LNCaP clone FGC (cell line): ENCODE results near the gene OR8B12.

Source experiments
- DNase-seq: peaks from one replicate; pipeline ENCODE4 v3.0.0-alpha.2; 2011; ENCODE audit warnings: low read depth
- H3K4me3 ChIP-seq: 2 replicates; pipeline ENCODE4 v1.5.1; 2011; ENCODE audit warnings: mild to moderate bottlenecking, low read depth, low read length, control low read depth
- TF ChIP-seq, protein P1 (sequence below): IDR thresholded peaks from 2 replicates; pipeline ENCODE4 v1.5.1; 2012; ENCODE audit warnings: mild to moderate bottlenecking; ENCODE audit not compliant: control insufficient read depth, insufficient read depth; ENCODE audit errors: extremely low read depth

Gene OR8B12

DNA sequence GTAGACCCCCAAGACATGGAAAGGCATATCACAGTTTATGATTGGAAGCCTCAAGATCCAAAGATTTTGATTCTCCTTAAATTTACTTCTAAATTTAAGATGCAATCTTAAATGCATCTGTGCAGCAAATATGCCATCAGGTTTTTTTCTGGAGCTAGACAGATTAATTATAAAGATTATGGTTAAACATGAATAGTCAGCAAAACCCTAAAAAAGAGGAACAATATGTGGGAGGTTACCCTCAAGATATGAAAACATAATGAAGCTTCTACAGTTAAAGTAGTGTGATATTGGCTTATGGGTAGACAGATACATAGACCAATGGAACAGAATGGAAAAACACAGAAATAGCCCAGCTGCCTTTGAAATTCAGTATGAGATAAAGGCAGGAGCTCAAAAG, 31.7 kb downstream of the OR8B12 start:
- TF ChIP-seq, protein P1, sequence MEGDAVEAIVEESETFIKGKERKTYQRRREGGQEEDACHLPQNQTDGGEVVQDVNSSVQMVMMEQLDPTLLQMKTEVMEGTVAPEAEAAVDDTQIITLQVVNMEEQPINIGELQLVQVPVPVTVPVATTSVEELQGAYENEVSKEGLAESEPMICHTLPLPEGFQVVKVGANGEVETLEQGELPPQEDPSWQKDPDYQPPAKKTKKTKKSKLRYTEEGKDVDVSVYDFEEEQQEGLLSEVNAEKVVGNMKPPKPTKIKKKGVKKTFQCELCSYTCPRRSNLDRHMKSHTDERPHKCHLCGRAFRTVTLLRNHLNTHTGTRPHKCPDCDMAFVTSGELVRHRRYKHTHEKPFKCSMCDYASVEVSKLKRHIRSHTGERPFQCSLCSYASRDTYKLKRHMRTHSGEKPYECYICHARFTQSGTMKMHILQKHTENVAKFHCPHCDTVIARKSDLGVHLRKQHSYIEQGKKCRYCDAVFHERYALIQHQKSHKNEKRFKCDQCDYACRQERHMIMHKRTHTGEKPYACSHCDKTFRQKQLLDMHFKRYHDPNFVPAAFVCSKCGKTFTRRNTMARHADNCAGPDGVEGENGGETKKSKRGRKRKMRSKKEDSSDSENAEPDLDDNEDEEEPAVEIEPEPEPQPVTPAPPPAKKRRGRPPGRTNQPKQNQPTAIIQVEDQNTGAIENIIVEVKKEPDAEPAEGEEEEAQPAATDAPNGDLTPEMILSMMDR = no peak
- no peak for DNase-seq
- no peak overlapping the region for H3K4me3 ChIP-seq

DNA sequence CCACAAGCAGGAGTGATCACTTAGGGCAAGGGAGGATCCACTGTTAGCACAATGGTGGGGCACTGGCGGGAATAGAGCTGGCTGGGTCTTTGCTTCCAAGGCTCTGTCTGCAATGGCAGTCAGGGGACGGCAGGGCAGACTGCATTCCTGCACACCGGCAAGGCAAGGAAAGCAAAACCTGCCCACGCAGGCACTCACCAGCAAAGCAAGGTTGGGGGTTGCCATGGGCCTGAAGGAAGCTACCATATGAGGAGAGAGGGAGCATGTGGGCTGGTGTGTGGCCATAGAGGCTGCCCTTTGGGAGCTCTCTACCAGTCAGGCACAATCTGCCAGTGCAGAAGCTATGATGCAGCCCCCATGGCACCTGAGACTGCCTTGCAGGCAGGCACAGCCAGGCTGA, 33.2 kb downstream of the OR8B12 start:
- H3K4me3 ChIP-seq = no peak overlapping the region
- no peak for DNase-seq
- TF ChIP-seq, protein P1 = no peak

DNA sequence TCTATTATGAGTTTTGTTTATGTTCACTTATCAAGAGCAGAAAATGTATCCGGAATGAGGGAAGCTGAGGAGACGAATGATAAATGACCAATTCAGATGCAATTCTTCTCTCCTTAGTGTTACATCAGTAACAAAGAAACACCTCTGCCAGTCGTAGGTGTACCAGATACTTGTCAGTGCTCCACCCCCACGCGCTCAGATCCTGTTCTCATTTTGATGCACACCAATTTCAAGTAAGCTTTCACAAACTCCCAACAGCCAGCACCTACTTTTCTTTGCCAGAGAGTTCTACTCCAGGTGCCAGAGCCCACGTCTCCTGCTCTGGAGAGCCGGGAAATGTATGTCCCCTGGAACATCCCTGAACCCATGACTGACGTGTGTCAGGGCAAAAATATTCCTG, 43.7 kb downstream of the OR8B12 start:
- no peak for DNase-seq
- TF ChIP-seq, protein P1 = no peak
- no peak overlapping the region for H3K4me3 ChIP-seq

DNA sequence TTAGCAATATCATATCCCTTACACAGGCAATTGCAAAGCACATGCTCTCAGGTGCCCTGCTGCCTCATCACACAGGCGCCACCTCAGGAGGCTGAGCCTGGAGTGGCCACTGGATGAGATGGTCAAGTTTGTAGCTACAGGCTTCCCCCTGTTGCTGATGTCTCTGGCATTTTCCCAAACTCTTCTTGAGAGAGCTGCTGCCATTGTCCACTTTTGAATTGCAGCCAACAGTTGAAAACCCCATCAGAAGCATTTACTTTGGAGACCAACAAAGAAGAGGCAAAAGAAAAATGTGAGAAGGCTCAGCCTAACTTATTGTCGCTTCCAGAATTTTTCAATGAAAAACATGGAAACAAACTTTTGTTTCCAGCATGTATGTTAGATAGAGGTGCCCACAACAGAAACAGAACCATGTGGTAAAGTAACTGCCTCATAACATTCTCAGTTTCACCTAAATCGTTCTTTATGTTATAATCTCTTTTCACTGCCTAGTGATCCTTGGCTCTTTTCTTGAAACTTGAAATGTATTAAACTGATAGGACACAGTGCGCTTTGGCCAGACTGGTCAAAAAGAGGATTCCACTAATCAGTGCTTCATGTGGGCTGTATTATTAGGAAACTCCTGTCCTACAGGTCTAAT, 50.3 kb downstream of the OR8B12 start:
- H3K4me3 ChIP-seq = no peak overlapping the region
- TF ChIP-seq, protein P1 = no peak

More for the DNA sequence above, 50.3 kb downstream of the OR8B12 start:
- no peak for DNase-seq
